Measurements from ENCODE around the gene TMCO4. TPM values are rescaled to one million over a fixed set of nuclear protein-coding genes. Genes with fewer than 3 reads are reported as not detected.

TMCO4 gene
- total RNA-seq, 1 donor, result 11.1 TPM

- Histone ChIP-seq H3K4me1 (ENCODE audit: insufficient read depth, low read length) (no peaks in the 10 kb centered on the region), H3K9me3 (ENCODE audit: low read depth, low read length) (no peaks in the 10 kb centered on the region), H3K4me3 (ENCODE audit: low read length) (no peak overlapping the region), H3K27me3 (ENCODE audit: insufficient read depth, low read length) (peaks cover 10% of the 10 kb centered on the region)
These were observed 148.5 kb downstream of the TMCO4 start for GRCh38 chr1:19651141-19651737.

GRCh38 chr1:19650416-19651140 is 149.1 kb downstream of the TMCO4 start:
- Histone ChIP-seq H3K4me3 (ENCODE audit: low read length) (no peak overlapping the region), H3K4me1 (ENCODE audit: insufficient read depth, low read length) (no peaks in the 10 kb centered on the region), H3K27me3 (ENCODE audit: insufficient read depth, low read length) (peaks cover 16% of the 10 kb centered on the region), H3K9me3 (ENCODE audit: low read depth, low read length) (no peaks in the 10 kb centered on the region)

DNA sequence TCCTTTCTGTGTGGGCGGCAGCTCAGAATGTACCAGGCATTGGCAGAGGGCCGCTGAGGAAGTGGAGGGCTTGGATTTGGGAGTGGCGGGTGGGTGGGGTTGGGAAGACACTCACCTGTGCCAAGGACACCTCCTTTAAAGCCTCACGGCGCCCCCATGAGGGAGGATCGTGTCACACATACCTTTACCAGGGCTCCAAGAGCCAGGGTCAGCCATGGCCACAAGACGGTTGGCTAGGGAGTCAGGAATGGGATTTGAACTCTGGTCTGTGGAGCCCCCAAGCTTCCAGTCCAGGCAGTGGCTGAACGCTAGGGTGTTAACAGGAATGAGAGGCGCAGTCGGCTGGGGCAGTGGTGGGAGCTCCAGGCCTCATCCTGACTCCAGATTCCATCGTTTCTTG is 151.0 kb downstream of the TMCO4 start:
- no peaks in the 10 kb centered on the region for H3K9me3 ChIP-seq (ENCODE audit: low read depth, low read length)
- peaks cover 9% of the 10 kb centered on the region for H3K4me1 ChIP-seq (ENCODE audit: insufficient read depth, low read length)
- H3K4me3 ChIP-seq (ENCODE audit: low read length), result no peak overlapping the region
- H3K27me3 ChIP-seq (ENCODE audit: insufficient read depth, low read length), result peaks cover 25% of the 10 kb centered on the region

DNA sequence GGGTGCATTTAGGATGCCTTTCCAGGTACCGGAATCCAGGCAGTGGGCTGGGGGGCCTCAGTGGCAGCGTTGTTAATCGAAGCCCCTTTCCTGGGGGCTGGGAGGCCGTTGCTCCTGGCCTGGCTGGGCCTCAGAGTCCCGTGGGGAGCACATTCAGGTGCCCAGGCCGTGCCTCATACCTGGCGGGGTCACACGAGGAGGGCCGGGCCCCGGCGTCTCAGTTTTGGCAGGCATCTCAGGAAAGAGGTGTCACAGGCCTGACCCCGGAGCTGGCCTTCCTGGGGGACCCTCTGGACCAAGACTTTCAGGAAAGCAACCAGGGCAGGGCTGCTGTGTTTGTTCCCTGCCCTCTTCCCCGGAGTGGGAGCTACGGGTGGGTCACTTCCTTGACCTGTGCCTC is 151.5 kb downstream of the TMCO4 start:
- Histone ChIP-seq H3K9me3 (ENCODE audit: low read depth, low read length) (no peaks in the 10 kb centered on the region), H3K27me3 (ENCODE audit: insufficient read depth, low read length) (peaks cover 30% of the 10 kb centered on the region), H3K4me1 (ENCODE audit: insufficient read depth, low read length) (peaks cover 12% of the 10 kb centered on the region), H3K4me3 (ENCODE audit: low read length) (no peak overlapping the region)

GRCh38 chr1:19647643-19648042 is 152.1 kb downstream of the TMCO4 start:
- Histone ChIP-seq H3K4me1 (ENCODE audit: insufficient read depth, low read length) (peaks cover 12% of the 10 kb centered on the region), H3K4me3 (ENCODE audit: low read length) (no peak overlapping the region), H3K9me3 (ENCODE audit: low read depth, low read length) (no peaks in the 10 kb centered on the region), H3K27me3 (ENCODE audit: insufficient read depth, low read length) (peaks cover 35% of the 10 kb centered on the region)

- Histone ChIP-seq H3K9me3 (ENCODE audit: low read depth, low read length) (no peaks in the 10 kb centered on the region), H3K4me1 (ENCODE audit: insufficient read depth, low read length) (peaks cover 12% of the 10 kb centered on the region), H3K27me3 (ENCODE audit: insufficient read depth, low read length) (peaks cover 38% of the 10 kb centered on the region), H3K4me3 (ENCODE audit: low read length) (no peak overlapping the region)
These were observed 153.1 kb downstream of the TMCO4 start for GRCh38 chr1:19646377-19647319.

- Histone ChIP-seq H3K27me3 (ENCODE audit: insufficient read depth, low read length) (peaks cover 43% of the 10 kb centered on the region), H3K9me3 (ENCODE audit: low read depth, low read length) (no peaks in the 10 kb centered on the region), H3K4me3 (ENCODE audit: low read length) (no peak overlapping the region), H3K4me1 (ENCODE audit: insufficient read depth, low read length) (peaks cover 12% of the 10 kb centered on the region)
These were observed 154.1 kb downstream of the TMCO4 start for GRCh38 chr1:19645411-19646251.

- Histone ChIP-seq H3K27me3 (ENCODE audit: insufficient read depth, low read length) (peaks cover 43% of the 10 kb centered on the region), H3K9me3 (ENCODE audit: low read depth, low read length) (no peaks in the 10 kb centered on the region), H3K4me3 (ENCODE audit: low read length) (peak overlapping the region; percentile 32), H3K4me1 (ENCODE audit: insufficient read depth, low read length) (peaks cover 12% of the 10 kb centered on the region)
These were observed 154.9 kb downstream of the TMCO4 start for GRCh38 chr1:19644681-19645410.

DNA sequence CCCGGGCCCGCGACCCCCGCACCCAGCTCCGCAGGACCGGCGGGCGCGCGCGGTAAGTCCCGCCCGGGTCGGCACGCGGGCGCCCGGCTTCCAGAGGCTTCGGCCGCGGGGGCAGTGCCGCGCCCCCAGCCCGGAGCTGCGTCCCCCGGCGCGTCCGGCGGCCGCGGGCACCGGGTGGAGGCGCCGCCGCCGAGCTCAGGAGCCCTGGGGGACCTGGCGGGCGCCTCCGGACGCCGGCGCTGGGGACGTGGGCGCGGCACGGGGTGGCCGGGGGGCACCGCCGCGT is 155.4 kb downstream of the TMCO4 start:
- Histone ChIP-seq H3K27me3 (ENCODE audit: insufficient read depth, low read length) (peaks cover 43% of the 10 kb centered on the region), H3K4me3 (ENCODE audit: low read length) (peak overlapping the region; percentile 32), H3K4me1 (ENCODE audit: insufficient read depth, low read length) (peaks cover 12% of the 10 kb centered on the region), H3K9me3 (ENCODE audit: low read depth, low read length) (no peaks in the 10 kb centered on the region)

DNA sequence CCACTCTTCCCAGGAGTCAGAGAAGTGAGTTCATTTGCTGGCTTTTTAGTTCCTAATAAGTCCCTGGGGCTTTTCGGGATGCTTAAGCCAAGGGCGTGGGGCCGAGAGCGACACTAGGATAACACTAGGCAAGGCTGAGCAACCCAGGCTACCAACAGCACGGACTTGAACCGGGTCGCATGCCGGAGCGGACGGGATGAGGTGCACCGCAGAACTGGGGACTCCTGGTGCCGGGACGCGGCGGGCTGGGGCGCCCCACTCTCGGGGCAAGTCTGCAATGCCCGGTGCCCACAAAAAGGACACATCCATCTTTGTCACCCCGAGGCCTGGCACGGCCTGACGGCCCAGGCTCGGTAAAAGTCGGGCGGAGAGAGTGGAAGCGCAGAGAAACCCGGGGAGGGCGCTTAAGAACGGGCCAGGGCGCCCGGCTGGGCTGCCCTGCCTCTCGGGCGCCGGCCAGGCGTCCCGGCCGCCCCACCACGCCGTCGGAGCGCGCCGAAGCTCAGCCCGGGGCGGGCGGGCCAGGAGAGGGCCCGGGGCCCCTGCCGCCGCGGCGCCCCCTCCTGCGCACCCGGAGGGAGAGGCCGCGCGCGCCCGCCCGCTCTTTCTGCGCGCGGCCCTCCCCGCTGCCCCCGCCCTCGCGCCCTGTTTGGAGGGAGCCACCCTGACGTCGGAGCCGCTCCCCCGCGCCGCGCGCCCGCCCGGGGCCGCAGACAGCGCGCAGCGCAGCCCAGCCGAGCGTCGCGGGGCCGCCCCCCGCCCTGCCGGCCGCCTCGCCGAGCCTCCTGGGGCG is 155.9 kb downstream of the TMCO4 start, which contains the start of gene NBL1:
Gene NBL1, plus strand, starts transcription at position 710 of the 793 bp plus-strand sequence. CDS start 10,720 bp downstream, outside the sequence.
- Histone ChIP-seq H3K27me3 (ENCODE audit: insufficient read depth, low read length) (peaks cover 43% of the 10 kb centered on the region), H3K4me3 (ENCODE audit: low read length) (peak within 1 kb of the TSS; percentile 32), H3K4me1 (ENCODE audit: insufficient read depth, low read length) (peaks cover 12% of the 10 kb centered on the region), H3K9me3 (ENCODE audit: low read depth, low read length) (no peaks in the 10 kb centered on the region)

DNA sequence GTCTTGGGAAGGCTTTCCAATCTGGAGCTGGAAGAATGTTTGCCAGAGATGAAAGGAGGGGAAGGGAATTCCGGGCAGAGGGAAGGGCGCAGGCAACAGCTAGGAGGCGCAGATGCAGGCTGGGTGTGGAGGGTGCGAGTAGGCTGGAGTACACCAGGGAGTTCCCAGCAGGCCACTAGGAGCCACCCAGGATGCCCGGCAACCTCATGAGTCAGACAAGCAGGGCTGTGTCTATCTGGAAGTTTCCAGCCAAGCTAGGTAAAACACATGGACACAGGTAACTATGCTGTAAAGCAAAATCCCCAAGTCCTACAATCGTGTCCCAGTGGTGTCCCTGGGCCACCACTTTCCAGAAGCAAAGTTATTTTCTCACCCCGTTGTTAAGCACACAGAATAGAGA is 156.6 kb downstream of the TMCO4 start:
- no peak overlapping the region for H3K4me3 ChIP-seq (ENCODE audit: low read length)
- H3K27me3 ChIP-seq (ENCODE audit: insufficient read depth, low read length), result peaks cover 43% of the 10 kb centered on the region
- no peaks in the 10 kb centered on the region for H3K9me3 ChIP-seq (ENCODE audit: low read depth, low read length)
- H3K4me1 ChIP-seq (ENCODE audit: insufficient read depth, low read length), result peaks cover 12% of the 10 kb centered on the region

GRCh38 chr1:19640363-19641316 is 159.1 kb downstream of the TMCO4 start:
- Histone ChIP-seq H3K27me3 (ENCODE audit: insufficient read depth, low read length) (peaks cover 27% of the 10 kb centered on the region), H3K9me3 (ENCODE audit: low read depth, low read length) (no peaks in the 10 kb centered on the region), H3K4me1 (ENCODE audit: insufficient read depth, low read length) (peaks cover 12% of the 10 kb centered on the region), H3K4me3 (ENCODE audit: low read length) (no peak overlapping the region)

GRCh38 chr1:19639999-19640362 is 159.7 kb downstream of the TMCO4 start:
- Histone ChIP-seq H3K27me3 (ENCODE audit: insufficient read depth, low read length) (peaks cover 22% of the 10 kb centered on the region), H3K4me1 (ENCODE audit: insufficient read depth, low read length) (peaks cover 8% of the 10 kb centered on the region), H3K4me3 (ENCODE audit: low read length) (no peak overlapping the region), H3K9me3 (ENCODE audit: low read depth, low read length) (no peaks in the 10 kb centered on the region)

Measured in mononuclear cell (primary cell).